ENCODE data around the gene CLIC1.

Gene CLIC1

DNA sequence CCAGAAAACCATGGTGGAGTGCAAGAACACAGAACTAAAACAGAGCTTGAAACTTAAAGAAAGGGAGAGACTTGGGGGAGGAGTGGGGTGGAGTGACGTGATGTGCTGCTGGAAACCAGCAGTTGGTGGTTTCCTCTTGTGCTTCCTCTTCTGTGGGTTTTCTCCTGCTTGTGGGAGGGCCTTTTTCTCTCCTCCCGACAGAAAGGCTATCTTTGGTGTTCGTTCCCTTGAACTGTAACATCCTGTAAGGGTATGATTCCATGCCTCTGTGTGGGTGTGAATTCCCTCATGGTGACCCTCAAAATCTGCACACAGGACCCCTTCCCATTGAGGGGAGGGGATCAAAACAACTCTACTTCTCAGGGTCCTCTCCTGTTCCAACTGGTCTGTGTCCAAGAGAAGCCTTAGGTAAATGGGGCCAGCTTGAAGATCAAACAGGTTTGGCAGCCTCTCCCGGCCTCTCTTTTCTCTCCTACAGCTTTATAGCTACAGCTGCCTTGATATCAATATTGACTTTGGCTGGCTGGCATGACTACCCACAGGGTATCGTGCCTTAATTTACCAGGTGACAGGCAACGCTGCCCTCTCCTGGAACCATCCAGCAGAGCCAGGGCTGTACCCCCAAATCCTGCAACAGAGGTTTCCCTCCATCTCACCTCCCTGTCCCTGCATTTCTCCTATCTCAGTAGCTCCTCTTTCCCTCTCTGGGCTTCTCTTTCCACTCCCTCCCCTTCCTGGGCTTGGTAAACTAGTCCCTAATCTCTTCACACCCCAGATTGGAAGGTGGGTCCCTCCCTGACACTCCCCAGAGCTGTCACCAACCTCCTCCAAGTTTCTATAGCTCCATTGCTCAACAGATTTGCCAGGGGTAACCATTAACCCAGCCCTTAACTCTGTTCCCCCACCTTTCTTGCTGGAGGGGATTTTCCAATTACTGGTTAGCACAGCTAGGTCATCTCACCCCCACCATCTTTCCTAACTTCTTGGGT lies 2.0 kb upstream of the CLIC1 start:
- DNase-seq (ENCODE audit: low read depth in 2 of 2) = peak; percentile 30 to 46

DNA sequence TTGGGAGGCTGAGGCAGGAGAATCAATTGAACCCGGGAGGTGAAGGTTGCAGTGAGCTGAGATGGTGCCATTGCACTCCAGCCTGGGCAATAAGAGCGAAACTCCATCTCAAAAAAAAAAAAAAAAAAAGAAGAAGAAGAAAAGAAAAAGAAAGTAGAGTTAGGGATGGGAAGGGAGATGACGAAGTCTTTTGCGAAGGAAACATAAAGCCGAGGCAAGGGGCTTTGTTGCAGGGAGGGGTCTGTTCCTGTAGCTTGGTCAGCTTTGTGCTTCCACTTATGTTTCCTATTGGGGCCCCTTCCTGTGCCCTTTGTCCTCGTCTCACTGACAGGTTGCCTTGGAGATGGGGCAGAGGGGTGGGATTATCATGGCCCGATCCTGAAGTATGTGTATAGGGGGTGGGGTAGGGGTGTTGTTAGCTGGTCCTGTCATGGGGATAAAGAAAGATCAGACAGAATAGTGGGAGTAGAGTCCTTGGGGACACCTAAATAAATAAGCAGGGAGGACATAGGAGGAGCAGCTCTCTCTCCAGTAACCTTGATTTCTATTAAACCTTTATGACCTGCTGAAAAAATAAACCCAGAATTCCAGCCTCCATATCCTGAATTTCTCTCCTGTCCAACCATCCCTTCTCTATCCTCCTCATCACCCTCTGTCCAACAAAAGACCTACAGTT lies 1.1 kb upstream of the CLIC1 start:
- no peak for DNase-seq (ENCODE audit: low read depth in 2 of 2)

DNA sequence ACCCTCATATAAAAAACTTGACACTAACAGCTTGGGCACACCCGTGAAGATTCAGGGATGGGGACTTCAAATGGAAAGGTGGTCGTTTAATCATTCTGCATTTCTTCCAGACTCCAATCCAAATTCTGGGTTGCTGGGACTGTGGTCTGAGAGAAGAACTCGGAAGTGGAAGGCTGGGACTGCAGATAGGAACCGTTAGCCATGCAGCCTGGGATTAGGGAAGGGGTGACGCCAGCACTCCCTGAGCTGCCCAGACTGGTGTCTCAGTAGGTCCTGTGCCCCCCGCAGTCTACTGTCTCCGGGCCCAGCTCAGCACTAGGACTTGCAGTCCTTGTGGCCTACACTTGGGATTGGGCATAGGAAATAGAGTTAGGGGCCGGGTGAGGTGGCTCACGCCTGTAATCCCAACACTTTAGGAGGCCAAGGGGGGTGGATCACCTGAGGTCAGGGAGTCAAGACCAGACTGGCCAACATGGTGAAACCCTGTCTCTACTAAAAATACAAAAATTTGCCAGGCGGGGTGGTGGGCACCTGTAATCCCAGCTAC lies 511 bp upstream of the CLIC1 start:
- DNase-seq (ENCODE audit: low read depth in 2 of 2) = no peak

DNA sequence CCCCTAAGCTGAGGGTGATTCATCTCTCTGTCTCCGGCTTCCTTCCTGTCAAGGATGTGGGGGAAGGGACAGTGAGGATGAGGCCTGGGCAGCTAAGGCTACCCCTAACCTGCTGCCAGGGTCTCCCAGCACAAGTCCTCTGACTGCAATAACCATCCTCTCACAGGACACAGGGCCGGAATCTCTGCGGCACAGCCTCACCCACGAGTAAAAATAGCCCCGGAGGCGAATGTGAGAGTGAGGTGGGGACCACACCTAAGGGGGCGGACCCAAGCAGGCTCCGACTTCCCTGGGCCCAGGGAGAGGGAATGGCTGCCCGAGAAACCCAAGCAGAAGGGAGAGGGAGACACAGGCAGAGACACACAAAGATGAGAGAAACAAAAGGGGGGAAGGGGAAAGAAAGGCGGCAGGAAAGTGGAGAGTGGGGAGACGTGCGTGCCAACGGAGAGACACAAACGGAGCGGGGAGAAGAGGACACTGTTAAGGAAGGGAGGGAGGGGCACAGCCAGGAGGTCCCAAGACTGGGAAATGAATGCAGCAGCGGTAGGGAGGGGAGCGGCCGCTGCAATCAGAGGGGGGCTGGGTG lies 1.4 kb downstream of the CLIC1 start:
- peak in 1 of 2 donors; percentile 38 for DNase-seq (ENCODE audit: low read depth in 2 of 2)

DNA sequence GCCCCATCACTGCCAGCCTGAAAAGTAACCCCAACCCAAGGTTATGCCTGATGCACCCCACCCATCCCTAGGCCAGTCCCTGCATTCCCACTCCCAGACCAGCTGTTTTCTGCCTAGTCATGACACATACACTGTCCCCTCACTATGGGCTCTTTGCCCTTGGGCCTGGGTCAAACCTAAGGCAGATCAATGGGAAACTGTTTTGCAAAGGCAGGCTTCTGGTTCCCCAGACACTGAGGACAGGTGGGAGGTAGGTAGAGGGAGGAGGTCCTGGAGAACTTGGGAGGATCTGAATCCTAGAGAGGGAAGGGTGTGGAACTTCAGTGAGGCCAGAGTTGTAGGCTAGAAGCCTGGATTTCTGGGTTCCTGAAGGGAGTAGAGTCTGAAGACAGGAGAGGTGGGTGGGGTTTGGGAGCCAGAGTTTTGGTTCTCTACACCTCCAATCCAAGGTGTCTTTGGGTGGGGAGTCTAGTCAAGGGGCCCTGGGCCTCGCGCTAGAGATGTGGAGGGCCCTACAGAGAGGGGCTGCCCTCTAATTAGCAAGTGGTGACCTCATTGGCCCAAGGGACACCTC lies 2.0 kb downstream of the CLIC1 start:
- DNase-seq (ENCODE audit: low read depth in 2 of 2) = no peak

DNA sequence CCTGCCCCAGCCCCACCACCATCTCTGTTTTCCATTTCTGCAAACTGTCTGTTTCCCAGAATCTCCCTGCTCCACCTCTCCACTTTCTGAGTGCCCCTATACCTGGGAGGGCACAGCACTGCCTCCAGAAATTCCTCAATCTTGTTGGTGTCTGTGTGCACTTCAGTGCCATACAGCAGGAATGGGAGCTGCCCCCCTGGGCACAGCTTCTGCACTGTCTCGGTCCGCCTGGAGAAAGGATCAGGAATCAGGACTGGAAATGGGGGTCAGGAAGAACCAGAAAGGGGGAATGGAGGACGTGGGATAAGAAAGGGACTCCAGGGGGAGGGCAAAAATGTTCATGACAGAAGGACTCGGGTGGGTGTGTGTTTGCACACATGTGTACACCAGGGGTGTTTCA lies 2.6 kb downstream of the CLIC1 start:
- no peak for DNase-seq (ENCODE audit: low read depth in 2 of 2)

DNA sequence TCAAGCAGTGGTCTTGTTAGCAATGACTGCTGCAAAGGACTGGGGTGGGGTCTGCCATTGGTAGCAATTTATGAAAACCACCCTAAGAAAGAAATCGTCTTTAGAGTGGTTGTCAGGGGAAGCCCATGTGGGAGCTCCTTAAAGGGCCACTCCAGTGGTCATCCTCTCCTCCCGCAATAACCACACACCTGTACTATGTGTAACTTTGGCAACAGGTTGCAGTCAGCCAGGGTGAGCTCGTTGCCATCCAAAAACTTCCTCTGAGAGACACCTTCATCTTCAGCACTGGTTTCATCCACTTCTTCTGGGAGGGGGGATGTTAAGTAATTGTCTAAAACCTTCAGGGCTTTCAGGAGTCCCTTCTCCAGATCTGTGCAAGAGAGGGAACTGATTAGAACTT lies 4.3 kb downstream of the CLIC1 start:
- DNase-seq (ENCODE audit: low read depth in 2 of 2) = no peak

DNA sequence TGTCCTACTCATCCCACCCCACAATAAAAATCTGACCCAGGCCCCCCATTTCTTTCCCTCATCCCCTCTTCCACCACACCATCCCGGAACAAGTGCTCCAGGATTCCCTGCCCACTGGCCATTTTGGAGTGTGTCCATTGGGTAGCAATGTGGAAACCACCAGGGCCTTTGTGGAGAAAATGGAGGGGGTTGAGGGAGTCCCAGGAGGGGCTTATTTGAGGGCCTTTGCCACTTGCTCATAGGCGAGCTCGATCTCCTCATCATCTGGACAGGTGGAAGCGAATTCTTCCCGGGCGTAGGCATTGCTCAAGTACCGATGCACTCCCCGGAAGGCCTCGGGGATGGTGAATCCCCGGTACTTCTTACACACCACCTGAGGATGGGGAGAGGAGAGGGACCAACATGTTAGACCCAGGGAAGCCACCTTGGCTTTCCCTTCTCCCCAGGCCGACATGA lies 5.7 kb downstream of the CLIC1 start:
- no peak for DNase-seq (ENCODE audit: low read depth in 2 of 2)

DNA sequence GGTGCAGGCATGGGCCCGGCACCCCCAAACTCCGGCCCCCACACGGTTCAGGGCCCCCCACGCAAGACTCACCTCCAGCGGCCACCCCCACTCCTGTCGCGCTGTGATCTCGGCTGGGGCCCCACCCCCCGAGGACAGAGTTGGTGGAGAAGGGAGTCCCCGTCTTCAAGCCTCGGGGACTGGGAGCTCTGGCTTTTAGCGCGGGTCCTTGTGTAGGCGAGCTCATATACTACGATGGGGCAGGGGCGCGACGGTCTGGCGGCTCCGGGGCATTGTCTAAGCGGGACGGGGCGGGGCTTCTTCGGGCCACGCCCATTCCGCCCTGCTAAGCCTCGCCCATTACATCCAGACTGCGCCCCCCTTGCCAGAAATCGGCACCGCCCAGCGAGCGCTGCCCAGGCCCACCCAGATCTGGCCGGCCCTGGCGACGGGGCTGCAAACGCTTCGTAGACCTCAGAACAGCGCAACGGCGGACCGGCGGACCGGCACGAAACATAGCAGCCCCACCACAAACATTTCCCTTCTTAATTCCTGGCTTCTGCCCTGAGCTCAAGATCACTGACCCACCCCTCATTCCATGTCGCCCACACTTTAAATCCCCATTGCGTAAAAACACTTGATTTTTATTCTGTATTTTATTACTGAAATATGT lies 6.2 kb downstream of the CLIC1 start:
- peak in 1 of 2 donors; percentile 52 for DNase-seq (ENCODE audit: low read depth in 2 of 2)

DNA sequence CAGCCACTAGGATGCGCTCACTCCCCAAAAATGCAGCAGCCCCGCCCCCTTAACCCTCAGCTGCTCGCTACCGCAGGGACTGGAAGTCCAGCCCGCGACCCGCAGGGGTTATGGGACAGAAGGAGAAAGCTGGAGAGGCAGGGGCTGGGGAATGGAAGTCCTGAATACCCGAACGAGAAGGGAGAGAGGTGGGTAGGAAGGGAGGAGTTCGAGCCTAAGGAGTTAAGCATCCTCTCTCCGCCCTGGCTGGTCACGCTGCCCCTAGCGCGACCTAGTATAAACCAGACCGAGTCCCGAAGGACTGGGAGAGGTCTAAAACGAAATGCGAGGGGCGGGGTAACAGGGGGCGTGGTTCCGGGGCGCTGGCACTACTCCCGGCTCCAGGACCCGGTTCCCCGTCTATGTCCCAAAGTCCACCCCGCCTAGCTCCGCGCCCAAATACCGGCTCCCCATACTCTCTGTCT lies 6.8 kb downstream of the CLIC1 start:
- DNase-seq (ENCODE audit: low read depth in 2 of 2) = peak; percentile 56 to 74

DNA sequence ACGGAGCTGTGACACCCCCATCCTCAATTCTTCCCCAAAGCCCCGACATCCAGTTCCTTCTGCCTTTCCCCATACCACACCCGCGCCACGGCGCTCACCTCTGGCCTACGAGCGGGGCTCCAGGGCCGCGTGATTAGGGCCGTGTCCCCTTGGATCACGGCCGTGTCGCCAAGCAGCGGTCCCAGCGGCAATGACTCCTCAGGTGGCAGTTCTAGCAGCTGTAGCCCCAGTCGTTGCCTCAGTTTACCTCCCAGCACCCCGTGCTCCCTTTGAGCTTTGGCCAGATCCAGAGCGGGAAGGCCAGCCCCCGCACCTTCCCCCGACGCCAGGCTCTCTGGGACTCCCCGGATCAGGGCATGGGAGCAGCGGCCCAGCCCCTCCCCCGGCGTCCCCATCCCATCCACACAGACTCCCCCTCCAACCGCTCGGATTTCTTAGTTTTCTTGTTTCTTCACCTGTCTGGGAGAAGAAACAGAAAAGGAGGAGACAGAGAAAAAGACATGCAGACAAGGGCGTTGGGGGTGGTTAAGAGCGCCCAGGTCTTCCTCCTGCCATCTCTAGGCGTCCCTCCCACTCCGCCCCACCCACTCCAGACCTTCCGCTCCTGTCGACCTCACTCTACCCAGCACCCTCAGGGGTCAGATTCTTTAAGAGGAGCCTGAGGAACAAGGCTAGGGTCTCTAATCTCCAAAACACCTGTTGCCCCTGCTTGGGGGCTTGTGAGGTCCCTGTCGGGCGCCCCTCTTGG lies 7.4 kb downstream of the CLIC1 start, which contains the start of gene DDAH2:
DDAH2 (minus strand) TSS at position 533 of the 748 bp plus-strand sequence; CDS start at position 395, 138 bp downstream.
- DNase-seq (ENCODE audit: low read depth in 2 of 2) = no peak

DNA sequence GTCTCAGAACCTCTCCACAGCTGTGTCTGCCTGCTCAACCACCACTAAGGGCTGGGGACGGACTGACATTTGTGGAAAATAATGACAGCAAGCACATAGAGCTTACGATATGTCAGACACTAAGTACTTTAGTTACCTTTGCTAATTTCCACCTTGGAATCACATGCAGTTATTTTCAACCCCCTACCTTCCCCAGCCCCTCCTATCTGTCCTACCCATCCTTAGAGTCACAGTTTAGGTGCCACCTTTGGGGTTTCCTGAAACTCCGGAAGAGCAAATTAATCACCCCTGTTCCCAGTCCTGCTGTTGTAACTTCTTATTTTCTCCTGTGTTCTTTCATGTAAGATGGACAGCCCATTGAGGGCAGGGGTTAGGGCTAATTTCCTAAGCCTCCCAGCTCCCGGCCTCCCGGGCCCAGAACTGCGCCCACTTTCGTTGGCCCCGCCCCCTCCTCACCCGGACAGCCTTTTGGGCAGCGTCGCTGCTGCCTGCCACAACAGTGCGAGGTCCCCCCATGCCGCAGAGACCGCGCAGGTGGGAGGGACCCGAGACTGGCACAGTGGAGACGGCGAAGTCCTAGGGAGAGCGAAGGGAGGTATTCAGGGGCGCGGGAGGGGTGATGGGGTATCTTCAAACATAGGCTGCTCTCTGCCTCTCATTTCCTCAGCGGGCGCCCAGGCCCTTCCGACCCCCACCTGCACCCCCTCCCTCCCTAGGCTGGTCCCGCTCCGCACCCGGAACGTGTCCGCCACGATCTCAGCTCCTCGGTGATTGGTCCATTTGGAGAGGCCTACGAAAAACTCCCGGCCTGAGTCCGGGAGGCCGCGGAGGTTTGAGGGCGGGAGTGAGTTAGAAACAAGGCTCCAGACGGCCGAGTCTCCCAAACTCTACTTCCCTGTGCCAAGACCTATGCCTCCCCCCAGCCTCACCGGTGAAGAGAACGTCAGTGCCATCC lies 8.3 kb downstream of the CLIC1 start:
- no peak for DNase-seq (ENCODE audit: low read depth in 2 of 2)

DNA sequence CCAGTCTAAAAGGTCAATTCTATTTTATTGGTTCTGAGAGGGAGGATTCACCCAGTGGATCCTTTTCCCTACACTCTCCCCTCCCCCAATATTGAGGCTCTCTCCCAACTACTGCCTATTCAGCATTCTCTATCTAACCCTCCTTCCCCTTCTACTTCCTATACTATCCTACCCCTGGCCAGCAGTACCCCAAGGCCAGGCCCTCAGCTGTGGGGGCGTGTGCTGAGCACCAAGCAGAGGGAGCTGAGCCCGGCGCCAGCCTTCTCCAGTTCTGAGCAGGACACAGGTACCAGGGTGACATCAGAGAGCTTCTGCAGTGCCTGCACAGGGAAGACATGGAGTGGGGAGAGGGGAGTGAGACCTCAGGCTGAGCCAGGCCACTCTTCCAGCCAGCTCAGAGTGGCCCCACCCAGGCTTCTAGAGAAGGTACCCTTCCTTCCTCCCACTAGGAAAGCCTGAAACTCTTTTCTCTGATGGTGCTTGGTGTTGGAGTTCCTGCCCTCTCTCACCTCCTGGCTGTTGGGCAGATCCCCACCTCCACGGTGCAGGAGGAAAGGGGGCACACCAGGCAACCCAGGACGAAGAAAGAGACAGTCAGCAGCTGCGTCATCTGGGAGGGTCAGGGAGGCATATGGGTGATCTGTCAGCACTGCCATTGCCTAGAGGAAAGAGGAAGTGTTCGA lies 9.2 kb downstream of the CLIC1 start:
- DNase-seq (ENCODE audit: low read depth in 2 of 2) = no peak

DNA sequence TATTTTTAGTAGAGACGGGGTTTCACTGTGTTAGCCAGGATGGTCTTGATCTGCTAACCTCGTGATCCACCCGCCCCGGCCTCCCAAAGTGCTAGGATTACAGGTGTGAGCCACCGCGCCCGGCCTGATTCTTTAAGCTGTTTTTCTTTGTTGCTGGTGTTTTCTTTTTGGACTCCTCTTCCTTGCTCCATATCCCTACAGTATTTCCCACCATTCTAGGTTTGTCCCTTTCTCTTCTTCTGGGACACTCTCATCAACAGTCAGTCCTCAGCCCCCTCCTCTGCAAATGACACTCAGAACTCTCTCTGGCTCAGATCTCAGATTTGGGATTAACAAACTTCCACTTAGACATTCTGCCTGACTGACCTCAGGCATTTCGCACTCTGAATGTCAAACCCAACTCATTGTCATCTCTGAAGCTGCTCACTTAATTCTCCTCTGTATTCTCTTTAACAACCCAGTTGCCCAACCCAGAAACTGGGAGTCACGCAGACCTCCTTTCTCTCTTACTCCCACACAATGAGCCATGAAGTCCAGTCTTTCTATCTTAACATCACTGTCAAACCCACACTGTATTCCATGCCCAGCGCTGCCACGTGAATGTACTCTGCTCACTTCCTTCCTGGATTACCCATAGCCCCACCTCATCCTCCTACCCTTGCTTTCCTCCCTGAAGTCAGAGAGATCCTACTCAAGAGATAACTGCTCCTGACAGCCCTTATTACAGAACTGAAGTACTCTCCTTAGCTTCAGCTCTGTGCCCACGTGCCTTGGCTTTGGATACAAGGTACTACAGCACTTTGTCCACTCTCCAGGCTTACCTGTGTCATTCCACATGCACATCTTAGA lies 10.6 kb downstream of the CLIC1 start:
- no peak for DNase-seq (ENCODE audit: low read depth in 2 of 2)

DNA sequence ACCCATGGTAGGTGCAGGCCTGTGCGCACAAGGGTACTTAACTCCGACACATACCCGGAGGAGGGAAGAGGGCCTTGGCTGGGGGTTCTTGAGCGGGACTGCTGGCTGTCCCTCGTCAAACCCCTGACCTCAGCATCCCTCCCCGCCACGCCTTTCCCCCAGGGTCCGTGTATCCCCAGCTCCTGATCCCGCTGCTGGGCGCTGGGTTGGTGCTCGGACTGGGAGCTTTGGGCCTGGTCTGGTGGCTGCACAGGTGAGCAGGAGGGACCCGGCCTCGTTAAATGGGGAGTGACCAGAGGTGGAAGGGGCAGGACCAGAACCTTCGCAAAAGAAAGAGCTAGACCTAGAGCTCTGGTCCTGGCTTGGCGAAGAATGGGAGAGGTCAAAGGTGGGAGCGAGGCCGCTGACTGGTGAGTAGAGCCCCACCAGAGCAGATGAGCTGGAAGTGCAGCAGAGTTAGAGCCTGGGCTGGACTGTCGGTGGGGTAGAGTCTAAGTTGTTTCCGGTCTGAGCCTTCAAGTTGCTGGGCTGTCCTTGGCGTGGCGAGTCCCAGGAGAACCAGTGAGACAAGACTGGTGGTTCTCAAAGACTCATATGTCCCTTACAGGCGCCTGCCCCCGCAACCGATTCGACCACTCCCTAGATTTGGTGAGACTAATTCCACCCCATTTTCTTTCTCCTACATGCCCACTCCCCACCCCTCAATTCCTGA lies 12.2 kb downstream of the CLIC1 start:
- no peak for DNase-seq (ENCODE audit: low read depth in 2 of 2)

DNA sequence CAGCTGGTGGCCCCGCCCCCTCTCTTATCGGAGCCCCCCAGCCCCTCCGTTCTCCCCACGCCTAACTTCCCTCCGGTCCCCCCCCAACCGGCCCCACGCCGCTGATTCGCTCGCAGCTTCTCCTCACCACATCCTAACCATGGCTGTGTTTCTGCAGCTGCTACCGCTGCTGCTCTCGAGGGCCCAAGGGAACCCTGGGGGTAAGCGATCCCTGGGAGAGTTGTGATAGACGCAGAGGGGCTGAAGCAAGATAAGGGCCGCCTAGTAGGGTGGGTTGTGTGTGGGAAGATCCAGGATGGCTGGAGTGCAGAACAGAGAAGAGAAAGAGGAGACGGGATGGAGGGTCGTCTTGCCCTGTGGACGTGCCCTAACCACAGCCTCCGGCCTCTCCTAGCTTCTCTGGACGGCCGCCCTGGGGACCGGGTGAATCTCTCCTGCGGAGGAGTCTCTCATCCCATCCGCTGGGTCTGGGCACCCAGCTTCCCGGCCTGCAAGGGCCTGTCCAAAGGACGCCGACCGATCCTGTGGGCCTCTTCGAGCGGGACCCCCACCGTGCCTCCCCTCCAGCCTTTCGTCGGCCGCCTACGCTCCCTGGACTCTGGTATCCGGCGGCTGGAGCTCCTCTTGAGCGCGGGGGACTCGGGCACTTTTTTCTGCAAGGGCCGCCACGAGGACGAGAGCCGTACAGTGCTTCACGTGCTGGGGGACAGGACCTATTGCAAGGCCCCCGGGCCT lies 12.9 kb downstream of the CLIC1 start, which contains the start of gene MPIG6B:
MPIG6B (plus strand) TSS at position 129 of the 735 bp plus-strand sequence; CDS start at position 140, 11 bp downstream.
- DNase-seq (ENCODE audit: low read depth in 2 of 2) = no peak
